ENCODE measurements around the gene BSDC1. TPM values are rescaled to one million over a fixed set of nuclear protein-coding genes. Genes with fewer than 3 reads are reported as not detected.

The BSDC1 gene
- total RNA-seq, 1 experiment from 2014 or later: 44.3 TPM

DNA sequence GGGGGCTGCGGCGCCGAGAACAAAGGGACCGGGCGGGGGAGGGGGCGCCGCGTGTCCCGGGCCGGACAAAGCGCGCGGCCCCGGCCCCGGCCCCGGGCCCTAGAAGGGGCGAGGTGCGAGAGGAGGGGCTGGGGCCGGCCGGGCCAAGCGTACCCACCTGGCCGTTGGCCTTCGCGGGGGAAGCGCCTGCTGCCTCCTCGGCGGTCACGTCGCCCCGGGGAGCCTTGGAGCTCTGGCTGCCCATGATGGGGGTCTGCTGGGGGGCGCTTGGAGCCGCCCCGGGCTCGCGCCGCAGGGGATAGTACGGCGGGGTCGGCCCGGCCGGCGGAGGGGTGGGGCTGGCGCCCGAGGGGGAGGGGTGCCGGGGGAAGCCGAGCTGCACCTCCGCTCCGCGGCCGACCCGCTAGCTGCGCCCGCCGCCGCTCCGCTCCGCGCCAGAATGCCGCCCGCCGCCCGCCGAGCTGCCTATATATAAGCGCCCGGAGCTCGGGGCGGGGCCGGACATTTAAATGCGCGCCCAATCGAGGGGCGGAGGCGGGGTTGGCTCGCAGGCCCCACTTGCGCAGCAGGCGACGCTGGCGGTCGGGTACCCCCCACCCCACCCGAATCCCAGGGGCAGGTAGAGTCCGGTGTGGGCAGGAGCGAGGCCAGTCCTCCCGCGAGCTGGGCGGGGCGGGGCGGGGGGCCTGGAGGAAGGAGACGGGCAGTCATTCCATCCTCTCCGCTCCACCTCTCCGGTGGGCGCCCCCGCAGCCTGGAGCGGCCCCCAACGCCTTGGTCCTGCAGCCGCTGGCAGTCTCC is 58.3 kb downstream of the BSDC1 start, which contains the start of gene MARCKSL1 (continued):
- TF ChIP-seq ELF4 (CRISPR knock-in tag; IDR thresholded peaks at IDR 0.05; ENCODE audit: low read depth): no peak
- TF ChIP-seq JAZF1 (CRISPR knock-in tag; IDR thresholded peaks at IDR 0.05): no peak
- TF ChIP-seq, protein P1, sequence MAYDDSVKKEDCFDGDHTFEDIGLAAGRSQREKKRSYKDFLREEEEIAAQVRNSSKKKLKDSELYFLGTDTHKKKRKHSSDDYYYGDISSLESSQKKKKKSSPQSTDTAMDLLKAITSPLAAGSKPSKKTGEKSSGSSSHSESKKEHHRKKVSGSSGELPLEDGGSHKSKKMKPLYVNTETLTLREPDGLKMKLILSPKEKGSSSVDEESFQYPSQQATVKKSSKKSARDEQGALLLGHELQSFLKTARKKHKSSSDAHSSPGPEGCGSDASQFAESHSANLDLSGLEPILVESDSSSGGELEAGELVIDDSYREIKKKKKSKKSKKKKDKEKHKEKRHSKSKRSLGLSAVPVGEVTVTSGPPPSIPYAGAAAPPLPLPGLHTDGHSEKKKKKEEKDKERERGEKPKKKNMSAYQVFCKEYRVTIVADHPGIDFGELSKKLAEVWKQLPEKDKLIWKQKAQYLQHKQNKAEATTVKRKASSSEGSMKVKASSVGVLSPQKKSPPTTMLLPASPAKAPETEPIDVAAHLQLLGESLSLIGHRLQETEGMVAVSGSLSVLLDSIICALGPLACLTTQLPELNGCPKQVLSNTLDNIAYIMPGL (CRISPR knock-in tag; IDR thresholded peaks at IDR 0.05): peak; percentile 70; the same call in 1 of the 2 replicates
- no peak for TF ChIP-seq FOXJ3 (CRISPR knock-in tag; IDR thresholded peaks at IDR 0.05; ENCODE audit: borderline replicate concordance)
- TF ChIP-seq NFATC4 (CRISPR knock-in tag; IDR thresholded peaks at IDR 0.05): no peak
- TF ChIP-seq, protein P2, sequence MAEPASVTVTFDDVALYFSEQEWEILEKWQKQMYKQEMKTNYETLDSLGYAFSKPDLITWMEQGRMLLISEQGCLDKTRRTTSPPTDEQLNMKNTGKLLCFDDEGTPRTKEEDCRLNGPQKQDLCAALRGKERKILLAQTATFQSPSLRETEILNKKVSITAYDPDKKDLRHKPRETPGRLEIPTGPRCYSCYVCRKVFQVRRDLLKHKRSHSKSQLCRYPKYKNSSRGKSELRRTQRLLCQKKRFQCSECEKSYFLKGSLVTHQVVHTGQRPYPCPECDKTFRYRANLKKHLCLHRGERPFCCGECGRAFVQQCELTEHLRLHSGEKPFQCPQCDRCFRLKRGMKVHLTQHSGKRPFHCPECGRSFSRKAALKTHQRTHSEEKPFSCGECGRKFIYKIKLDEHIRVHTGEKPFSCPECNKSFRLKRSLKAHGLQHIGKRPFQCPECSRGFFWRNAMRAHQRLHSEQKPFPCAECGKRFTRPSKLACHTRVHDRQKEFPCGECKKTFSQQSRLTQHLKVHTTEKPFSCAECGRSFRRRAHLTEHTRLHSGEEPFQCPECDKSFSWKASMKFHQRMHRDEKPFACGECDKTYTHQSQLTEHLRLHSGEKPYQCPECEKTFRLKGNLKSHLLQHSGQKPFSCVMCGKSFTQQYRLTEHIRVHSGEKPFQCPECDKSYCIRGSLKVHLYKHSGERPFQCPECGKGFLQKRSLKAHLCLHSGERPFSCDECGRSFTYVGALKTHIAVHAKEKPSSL (CRISPR knock-in tag; conservative IDR thresholded peaks at IDR 0.05): no peak
- no peak for TF ChIP-seq NR1H2 (CRISPR knock-in tag; IDR thresholded peaks at IDR 0.05)
- 0 out of 2 replicates have a peak, but pooled peaks have one; percentile 36 for TF ChIP-seq GABPB1 (CRISPR knock-in tag; IDR thresholded peaks at IDR 0.05)
- TF ChIP-seq, protein P3, sequence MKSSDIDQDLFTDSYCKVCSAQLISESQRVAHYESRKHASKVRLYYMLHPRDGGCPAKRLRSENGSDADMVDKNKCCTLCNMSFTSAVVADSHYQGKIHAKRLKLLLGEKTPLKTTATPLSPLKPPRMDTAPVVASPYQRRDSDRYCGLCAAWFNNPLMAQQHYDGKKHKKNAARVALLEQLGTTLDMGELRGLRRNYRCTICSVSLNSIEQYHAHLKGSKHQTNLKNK (CRISPR knock-in tag; IDR thresholded peaks at IDR 0.05): peak; percentile 62; the same call in 1 of the 2 replicates
- TF ChIP-seq, protein P4, sequence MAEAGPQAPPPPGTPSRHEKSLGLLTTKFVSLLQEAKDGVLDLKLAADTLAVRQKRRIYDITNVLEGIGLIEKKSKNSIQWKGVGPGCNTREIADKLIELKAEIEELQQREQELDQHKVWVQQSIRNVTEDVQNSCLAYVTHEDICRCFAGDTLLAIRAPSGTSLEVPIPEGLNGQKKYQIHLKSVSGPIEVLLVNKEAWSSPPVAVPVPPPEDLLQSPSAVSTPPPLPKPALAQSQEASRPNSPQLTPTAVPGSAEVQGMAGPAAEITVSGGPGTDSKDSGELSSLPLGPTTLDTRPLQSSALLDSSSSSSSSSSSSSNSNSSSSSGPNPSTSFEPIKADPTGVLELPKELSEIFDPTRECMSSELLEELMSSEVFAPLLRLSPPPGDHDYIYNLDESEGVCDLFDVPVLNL (CRISPR knock-in tag; IDR thresholded peaks at IDR 0.05; ENCODE audit: borderline replicate concordance, low read depth): no peak
- peak; percentile 74; the same call in 1 of the 2 replicates for TF ChIP-seq TEAD1 (CRISPR knock-in tag; IDR thresholded peaks at IDR 0.05)
- no peak for TF ChIP-seq FOXP1 (CRISPR knock-in tag; IDR thresholded peaks at IDR 0.05; ENCODE audit: borderline replicate concordance)
- TF ChIP-seq TP53 (CRISPR knock-in tag; IDR thresholded peaks at IDR 0.05): 0 out of 2 replicates have a peak, but pooled peaks have one; percentile 24
- TF ChIP-seq, protein P5, sequence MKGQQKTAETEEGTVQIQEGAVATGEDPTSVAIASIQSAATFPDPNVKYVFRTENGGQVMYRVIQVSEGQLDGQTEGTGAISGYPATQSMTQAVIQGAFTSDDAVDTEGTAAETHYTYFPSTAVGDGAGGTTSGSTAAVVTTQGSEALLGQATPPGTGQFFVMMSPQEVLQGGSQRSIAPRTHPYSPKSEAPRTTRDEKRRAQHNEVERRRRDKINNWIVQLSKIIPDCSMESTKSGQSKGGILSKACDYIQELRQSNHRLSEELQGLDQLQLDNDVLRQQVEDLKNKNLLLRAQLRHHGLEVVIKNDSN (CRISPR knock-in tag; IDR thresholded peaks at IDR 0.05): no peak; the same call in 1 of the 2 replicates
- no peak for TF ChIP-seq TEAD4 (CRISPR knock-in tag; IDR thresholded peaks at IDR 0.05)
- no peak for TF ChIP-seq ZNF396 (CRISPR knock-in tag; IDR thresholded peaks at IDR 0.05; ENCODE audit: borderline replicate concordance)
- TF ChIP-seq SP1 (CRISPR knock-in tag; conservative IDR thresholded peaks at IDR 0.05): peak; percentile 83
- TF ChIP-seq PRRX2 (CRISPR knock-in tag; IDR thresholded peaks at IDR 0.05): no peak
- TF ChIP-seq ZNF423 (CRISPR knock-in tag; IDR thresholded peaks at IDR 0.05): no peak
- TF ChIP-seq EMX1 (CRISPR knock-in tag; IDR thresholded peaks at IDR 0.05): no peak

DNA sequence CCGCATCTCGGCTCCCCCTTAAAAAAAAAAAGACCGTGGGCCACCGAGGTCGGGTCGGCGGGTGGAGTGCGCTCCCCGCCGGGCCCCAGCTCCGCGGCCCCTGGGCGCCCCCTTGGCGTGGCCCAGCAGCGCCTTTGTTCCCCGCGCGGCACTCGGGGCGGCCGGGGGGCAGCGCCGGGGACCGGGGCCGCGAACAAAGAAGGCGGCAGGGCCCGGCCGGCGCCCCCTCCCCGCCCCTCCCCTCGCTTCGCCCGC is 58.8 kb downstream of the BSDC1 start:
- Mint-ChIP-seq H3K27ac (no peak overlapping the region), H3K36me3 (peaks cover 36% of the 10 kb centered on the region), H3K9me3 (no peaks in the 10 kb centered on the region), H3K4me3 (peak overlapping the region; percentile 95; the same call in 1 of the 2 replicates), H3K27me3 (ENCODE audit: low read depth) (peaks cover 16% of the 10 kb centered on the region), H3K4me1 (peaks cover 44% of the 10 kb centered on the region)
- no peak for DNase-seq (ENCODE audit: low spot score)
- POLR2A ChIA-PET: interaction anchor here (0.6 to 2.8 kb wide), 19 partner anchors 10 to 315 kb away, joined by 3 to 18 read pairs (median 5); partner anchors contain the start of genes BSDC1, FAM229A, IQCC and RBBP4
- CTCF ChIA-PET: interaction anchor here (0.9 to 2.4 kb wide), 5 partner anchors 16 to 184 kb away, joined by 3 to 17 read pairs (median 10); no protein-coding TSS in a partner anchor
- ATAC-seq: no peak
- TF ChIP-seq NFYB (CRISPR knock-in tag; conservative IDR thresholded peaks at IDR 0.05; ENCODE audit: low read depth) (no peak), NR2C2 (CRISPR knock-in tag; IDR thresholded peaks at IDR 0.05) (no peak), IRF2 (CRISPR knock-in tag; IDR thresholded peaks at IDR 0.05; ENCODE audit: borderline replicate concordance, low read depth) (no peak), FOXK1 (CRISPR knock-in tag; IDR thresholded peaks at IDR 0.05) (no peak)
